Measurements from ENCODE around the gene SMOC2.

SMOC2 gene

DNA sequence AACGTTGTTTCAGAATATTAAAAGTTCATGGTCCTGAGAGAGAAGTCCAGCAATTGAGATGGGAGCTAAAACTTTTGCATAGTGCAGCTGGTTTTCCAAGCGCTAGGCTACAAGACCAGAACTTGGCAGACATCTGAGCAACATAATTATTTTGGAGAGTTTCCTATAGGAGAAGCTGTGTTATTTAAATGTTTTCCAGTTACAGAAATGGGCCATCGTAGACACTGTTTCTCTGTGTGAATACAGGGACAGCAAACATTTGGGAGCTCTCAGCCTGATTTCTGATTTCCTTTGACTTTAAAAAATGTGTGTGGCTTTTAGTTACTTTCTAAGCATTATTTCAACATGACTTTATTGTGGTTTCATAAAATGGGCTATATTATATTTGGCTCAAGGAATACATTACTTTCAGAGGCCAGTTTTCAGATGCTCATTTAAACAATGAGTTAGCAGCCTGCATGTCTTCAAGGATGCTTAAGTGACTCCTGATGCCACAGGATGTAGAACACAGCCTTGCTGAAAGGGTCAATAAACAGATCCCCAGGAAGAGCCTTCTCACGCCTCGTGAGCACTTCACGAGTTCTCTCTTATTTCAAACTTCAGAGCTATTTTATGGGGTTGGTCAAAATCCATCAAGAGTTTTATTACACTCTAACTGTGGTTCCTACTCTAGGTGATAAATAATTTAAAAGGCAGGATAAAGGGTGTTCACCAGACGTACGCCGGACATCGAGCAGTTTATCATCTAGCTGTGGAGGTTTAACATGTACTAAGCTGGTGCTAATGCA, 193.8 kb downstream of the SMOC2 start:
- DNase-seq, result no peak

DNA sequence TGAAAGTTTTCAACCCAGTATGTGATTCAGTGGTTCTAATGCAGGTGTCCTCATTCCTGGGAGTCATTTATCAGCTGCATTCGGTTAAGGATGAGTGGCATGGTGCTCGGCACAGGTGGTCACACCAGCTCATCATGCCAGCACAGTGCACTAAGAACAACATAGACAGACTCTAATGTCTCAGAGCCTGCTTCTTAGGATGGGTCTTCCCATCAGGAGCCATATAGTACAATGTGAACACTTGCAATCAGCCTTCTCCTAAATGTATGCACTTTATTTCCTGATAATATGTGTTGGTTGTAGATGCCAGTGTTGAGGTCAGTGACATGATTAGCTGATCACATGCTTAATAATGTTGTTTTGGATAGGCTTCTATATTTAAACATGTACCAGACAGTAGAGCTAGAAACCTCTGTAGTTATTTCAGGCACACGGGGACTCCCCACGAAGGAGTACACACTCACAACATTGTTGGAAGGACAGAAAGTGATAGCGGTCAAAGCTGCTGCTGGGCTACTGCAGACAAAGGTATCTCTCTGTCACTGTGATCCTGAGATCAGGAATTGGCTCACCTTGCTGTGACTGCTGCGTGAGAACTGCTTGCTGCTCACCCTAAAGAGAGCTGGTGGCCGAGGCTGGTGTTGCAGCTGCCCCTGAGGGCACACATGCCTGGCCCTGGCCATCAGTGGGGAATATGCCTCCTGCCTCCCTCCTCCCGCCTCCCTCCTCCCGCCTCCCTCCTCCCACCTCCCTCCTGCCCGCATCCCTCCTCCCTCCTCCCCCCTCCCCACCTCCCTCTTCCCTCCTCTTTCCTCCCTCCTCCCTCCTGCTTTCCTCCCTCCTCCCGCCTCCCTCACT, 195.4 kb downstream of the SMOC2 start:
- no peak for DNase-seq

GRCh38 chr6:168637834-168638233, 196.8 kb downstream of the SMOC2 start:
- no peak for DNase-seq

DNA sequence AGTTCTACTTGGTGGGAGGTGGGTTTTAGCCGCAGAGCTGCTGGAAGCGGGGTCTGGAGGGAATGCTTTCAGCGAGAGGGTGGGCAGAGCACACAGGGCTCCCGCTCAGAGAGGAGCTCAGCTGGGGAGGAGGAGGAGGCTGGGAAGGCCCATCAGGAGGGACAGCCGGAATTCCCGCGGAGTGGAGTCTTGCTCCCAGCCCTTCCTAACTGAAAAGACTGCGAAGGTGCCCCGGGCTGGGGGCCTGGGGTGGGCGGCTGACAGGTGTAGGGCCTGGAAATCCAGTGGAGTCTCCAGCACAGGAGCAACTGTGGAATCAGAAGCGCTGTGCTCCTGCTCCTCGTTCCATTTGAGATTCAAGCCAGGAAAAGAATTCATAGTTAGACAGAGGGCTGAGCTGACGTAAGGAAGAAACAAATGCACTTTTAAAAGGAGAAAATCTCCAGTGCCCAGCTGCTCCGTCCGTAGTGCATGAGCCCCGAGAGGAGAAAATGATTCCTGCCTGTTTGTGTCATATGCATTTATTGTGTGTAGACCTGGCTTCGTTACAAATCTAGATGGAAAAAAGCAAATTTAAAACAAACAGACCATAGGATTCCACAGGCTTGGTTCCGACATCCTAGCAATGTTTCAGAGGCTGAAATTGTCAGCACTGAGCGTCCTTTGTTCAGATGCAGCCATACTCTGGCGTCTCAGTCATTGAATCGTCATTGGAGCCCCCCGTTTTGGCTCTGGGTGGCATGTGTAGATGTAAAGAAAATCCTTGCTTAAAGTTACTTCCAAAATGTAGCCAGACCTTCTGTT, 197.7 kb downstream of the SMOC2 start:
- DNase-seq, result no peak

- DNase-seq, result no peak
Measured at GRCh38 chr6:168640181-168640580, 199.2 kb downstream of the SMOC2 start.

DNA sequence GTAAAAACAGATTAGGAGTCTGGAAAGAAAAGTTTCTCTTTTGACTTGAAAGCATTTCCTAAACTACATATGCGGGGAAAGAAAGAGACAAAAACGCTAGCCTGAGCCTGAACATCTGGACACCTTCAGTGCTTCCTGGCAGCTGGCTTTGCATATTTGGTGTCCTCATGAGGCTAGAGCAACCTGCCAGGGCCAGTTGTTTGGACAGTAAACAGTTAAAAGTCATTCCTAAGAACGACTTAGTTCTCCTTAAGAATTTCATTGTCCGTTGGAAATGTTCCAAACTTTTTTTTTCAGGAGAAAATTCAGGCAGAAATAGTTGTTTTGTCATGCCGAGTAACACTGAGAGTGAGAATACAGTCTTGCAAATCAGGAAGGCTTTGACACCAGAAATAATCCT, 199.8 kb downstream of the SMOC2 start:
- no peak for DNase-seq

DNA sequence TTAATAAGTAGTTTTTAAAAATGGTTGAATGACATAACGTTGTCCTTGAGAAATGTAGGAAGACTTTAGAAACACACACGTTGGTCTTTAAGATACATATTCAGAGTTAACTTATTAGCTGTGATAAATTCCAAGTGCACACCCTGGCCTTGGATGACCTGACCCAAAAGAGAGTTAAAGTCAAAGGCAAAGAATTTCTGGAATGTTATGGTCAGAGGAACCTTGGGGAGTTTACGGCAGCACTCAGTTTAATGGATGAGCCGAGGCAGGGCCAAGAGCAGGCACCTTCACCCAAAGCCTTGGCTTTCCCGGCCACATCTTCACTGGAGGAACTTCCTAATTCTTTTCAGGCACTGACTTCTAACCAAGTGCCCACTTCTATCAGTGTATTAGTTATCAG, 200.5 kb downstream of the SMOC2 start:
- no peak for DNase-seq

GRCh38 chr6:168643401-168643800, 202.4 kb downstream of the SMOC2 start:
- DNase-seq, result no peak

- DNase-seq, result no peak
Measured at GRCh38 chr6:168645326-168645725, 204.3 kb downstream of the SMOC2 start.

- no peak for DNase-seq
Measured at GRCh38 chr6:168647271-168647670, 206.3 kb downstream of the SMOC2 start.

- no peak for DNase-seq
Measured at GRCh38 chr6:168648240-168649125, 207.5 kb downstream of the SMOC2 start.

DNA sequence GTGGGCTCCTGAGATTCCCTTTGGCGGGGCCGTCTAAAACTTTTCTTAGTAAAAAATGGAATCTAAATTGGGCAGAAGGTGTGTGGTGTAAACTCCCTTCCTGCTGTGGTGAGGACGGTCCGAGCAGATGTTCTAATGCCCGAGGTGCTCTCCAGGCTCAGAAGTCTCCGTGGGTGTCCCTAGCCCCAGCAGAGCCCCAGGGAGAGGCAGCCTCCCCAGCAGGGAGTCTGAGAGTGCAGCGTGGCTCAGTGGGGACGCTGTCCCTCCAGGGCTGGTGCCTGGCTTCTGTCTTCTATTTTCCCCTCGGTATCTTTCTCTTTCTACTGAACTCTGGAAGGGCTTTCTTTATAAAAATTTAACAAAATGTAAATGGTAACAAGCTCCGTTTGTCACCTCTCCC, 208.2 kb downstream of the SMOC2 start:
- DNase-seq, result no peak

DNA sequence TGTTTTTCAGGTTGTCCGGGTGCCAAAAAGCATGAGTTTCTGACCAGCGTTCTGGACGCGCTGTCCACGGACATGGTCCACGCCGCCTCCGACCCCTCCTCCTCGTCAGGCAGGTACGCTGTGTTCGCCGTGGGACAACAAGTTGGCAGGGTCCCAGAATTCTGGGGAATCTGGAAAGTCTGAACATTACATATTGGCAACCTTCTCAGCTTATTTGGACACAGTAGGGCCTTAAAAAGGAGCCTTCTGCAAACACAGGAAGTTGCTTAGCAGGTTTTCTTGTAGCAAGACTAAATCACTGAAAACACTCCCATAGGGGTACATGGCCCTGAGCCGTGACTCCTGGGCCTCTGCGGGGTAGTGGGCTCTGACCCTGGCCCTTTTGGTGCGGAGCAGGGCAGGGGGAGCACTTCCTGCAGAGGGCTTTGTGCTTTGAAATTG, 209.7 kb downstream of the SMOC2 start:
- no peak for DNase-seq

- DNase-seq, result no peak
Measured at GRCh38 chr6:168655462-168656152, 214.6 kb downstream of the SMOC2 start.

GRCh38 chr6:168658059-168658458, 217.1 kb downstream of the SMOC2 start:
- DNase-seq, result no peak

DNA sequence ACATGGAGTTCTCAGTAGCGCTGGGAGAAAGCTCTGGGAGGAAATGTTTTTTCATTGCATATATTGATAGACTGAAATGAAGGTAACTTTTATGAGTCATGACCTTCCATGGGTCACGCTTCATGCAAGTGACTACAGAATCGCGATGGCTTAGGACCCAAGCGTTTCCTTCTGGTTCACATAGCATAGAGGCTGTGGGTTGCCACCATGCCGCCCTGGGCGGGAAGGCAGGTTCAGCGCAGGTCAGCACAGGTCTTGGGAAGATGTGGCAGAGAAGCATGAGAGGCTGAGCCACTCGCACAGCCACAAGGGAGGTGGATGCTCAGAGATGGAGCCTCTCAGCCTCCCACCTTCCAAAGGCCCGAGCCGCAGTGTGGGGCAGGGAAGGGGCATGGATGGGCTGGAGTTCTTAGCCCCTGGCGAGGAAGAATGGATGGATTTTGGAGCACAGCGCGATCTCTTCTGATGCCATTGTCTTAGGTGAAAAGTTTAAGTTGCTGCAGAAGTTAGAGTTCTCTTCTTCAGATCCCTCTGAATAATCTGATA, 219.5 kb downstream of the SMOC2 start:
- DNase-seq, result no peak

- DNase-seq, result no peak
Measured at GRCh38 chr6:168662301-168662936, 221.4 kb downstream of the SMOC2 start.

- DNase-seq, result no peak
Measured at GRCh38 chr6:168663041-168663440, 222.1 kb downstream of the SMOC2 start.

GRCh38 chr6:168664956-168665355, 224.0 kb downstream of the SMOC2 start:
- DNase-seq, result no peak

GRCh38 chr6:168666170-168666569, 225.2 kb downstream of the SMOC2 start:
- DNase-seq, result no peak

Data from hematopoietic multipotent progenitor cell treated with erythropoietin and hydrocortisone succinate and interleukin-3 and kit ligand, for 4 days (in vitro differentiated cells).